Stimulated activated CD4-positive, alpha-beta T cell treated with anti-CD3 and anti-CD28 coated beads, Interleukin-4, amount 100 ng/mL, for 1 hour (primary cell): ENCODE measurements around the gene NMNAT3.

Source experiments
- DNase-seq: peaks from one replicate; pipeline ENCODE4 v3.0.0-alpha.2; 2020

Gene NMNAT3

DNA sequence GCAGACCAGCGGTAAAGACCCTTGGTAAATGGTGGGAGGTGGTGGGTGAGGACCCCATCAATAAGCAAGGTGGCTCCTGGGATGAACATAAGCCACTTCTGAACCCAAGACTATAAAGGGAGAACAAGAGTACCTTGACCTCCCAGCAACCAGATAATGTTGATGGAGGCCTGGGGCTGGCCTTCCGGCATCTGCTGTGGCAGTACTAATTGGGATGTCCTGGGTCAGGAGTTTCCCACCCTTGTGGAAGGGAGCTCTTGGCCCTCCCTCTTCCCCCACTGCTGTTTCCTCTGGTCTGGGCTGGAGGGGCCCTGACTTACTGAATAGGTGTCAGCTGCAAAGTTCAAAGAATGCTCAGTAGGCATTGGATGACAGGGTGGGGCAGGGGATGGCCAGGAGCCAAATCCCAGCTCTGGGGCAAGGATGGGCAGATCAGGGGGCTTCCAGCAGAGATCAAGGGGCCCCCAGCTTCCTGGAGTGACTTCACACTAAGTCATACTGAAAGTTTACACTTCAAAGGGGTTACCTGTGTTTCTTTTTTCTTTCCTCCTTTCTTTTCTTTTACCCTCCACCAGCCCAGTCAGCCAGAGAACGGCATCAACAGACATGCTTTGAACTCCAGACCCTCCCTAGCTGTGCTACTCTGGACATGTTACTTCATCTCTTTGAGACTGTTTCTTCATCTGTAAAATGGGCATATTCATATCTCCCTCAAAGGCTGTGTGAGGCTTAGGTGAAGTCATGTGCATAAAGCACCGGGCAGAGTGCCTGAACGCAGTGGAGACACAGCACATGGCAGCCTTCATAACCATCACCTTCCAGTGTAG, 139.8 kb downstream of the NMNAT3 start:
- DNase-seq = no peak

GRCh38 chr3:139537361-139537760, 140.4 kb downstream of the NMNAT3 start:
- DNase-seq = no peak

GRCh38 chr3:139534992-139535879, 142.5 kb downstream of the NMNAT3 start:
- DNase-seq = no peak

DNA sequence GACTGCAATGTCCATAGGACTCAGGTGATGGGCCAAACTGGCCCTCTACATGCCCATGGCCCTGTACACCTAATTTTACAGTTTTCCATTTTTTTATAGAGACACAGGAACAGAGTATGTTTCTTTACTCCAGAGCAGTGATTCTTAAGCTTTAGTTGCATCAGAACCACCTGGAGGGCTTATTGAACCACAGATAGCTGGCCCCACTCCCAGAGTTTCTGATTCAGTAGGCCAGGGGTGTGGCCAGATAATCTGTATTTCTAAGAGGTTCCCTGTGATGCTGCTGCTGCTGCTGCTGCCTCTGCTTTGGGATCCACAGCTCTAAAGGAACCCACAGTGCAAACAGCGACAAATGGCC, 143.3 kb downstream of the NMNAT3 start:
- no peak for DNase-seq

DNA sequence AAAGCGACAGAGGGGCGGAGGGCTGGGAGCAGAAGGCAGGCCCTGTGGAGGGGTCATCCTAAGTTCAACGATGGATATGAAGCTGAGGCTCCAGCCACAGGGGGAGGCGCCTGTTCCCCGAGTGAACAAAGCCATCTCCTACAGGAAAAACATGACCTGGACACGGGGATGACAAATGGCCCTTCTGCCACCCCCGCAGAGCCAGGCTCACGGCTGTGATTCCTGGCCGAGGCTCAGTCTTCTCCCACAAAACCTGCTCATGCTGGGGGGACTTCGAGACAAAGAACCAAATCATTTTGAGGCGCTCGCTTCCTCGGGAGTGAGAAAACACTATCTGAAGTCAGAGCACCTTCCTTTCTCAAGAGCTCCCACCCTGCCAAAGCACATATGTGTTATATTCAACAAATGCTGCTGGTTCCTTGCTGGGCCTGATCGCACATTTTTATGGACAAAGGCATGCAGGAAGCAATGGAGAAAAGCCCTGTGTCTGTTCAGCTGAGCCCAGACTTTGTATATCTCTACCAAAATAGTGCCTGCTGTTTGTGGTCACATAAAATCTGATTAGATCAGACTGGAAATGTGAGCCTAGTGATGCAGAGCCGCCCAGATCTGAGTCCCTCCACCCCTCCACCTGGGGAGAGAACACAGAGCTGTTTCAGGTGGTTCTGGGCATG, 143.9 kb downstream of the NMNAT3 start:
- no peak for DNase-seq

DNA sequence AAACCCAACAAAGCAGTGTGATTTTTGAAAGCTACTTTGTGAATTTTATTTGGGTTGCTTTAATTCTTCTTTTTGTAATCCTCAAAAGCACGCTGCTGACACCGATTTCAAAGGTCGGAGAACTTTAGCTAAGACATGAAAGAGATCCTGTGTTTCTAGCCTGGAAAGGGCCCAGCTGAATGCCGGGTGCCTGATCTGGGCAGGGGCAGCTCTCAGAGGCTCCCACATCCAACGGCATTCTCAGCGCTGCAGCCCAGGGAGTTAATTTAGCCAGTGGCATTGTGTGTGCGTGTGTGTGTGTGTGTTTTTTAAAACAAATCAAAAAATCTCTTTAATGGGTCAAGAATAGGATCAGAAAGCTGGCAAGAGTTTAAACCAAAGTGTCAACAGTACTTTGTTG, 144.8 kb downstream of the NMNAT3 start:
- DNase-seq = no peak

- no peak for DNase-seq
Measured at GRCh38 chr3:139530717-139531116, 147.1 kb downstream of the NMNAT3 start.

DNA sequence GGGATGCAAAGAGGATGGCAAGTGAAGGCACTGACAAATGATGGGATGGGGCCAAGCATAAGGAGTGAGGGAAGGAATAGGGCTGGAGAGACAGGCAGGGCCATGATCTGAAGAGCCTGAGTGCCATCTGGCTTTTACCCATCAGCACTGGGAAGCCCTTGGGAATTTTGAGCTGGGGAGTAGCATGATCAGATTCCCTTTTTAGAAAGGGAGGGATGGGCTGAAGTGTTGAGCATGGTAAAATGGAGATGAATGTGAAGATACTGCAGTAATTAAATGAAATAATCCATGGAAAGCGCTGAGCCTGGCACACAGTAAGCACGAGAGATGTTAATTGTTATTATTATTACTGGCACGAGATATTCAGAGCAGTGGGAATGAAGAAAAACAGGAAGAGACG, 148.1 kb downstream of the NMNAT3 start:
- no peak for DNase-seq

GRCh38 chr3:139528924-139529323, 148.8 kb downstream of the NMNAT3 start:
- no peak for DNase-seq

- no peak for DNase-seq
Measured at GRCh38 chr3:139528281-139528680, 149.5 kb downstream of the NMNAT3 start.

GRCh38 chr3:139527265-139527664, 150.5 kb downstream of the NMNAT3 start:
- no peak for DNase-seq

GRCh38 chr3:139526146-139526545, 151.6 kb downstream of the NMNAT3 start:
- no peak for DNase-seq

- no peak for DNase-seq
Measured at GRCh38 chr3:139524841-139525636, 152.7 kb downstream of the NMNAT3 start.

- DNase-seq = no peak
Measured at GRCh38 chr3:139523718-139524117, 154.1 kb downstream of the NMNAT3 start.

DNA sequence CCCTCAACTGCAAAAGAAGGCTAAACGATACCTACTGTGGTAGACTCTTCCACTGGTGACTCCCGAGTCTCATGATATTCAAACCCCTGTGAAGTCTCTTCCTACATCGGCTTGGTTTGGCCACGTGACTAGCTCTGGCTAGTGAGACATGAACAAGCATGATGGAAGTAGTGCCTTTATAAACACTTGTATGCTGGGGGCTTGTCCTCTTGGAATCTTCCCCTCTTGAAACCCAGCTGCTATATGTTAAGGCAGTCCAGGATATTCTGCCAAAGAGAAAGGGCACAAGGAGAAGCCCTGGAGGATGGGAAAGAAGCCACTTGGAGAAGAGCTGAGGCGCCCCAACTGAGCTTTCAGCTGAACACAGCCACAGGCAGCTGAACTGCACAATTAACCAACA, 154.6 kb downstream of the NMNAT3 start:
- no peak for DNase-seq

GRCh38 chr3:139522421-139522820, 155.4 kb downstream of the NMNAT3 start:
- DNase-seq = no peak

DNA sequence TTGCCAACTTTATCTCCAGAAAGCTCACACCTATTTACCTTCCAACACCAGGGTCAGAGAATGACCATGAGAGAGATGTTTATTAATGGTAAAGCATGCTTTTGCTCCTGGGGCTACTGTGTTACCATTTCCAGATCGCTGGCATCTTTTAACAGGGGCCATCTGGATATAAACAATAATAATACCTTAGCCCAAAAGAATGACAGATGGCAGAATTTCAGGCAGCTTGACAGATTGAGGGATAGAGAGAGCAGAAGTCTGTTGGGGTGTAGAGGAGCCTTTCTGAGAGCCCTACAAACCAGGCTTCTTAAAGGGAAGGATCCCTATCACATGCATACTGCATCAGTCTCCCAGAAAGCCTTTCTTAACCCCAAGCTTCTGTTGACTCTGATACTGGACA, 156.0 kb downstream of the NMNAT3 start:
- no peak for DNase-seq

DNA sequence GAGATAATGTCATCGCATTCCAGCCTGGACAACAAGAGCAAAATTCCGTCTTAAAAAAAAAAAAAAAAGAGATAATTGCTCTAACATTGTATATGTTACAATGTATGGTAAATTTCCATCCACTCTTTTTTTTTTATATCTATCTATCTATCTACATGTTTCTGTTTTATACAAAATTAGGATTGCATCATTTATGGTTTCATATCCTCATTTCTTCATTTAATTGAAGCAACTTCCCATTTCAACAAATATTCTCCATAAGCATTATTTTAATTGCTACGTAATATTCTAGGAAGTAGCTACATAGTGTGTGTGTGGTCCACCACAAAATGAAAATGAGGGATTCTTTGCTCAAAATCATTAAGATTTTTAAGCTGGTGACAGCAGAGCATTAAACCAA, 156.6 kb downstream of the NMNAT3 start:
- DNase-seq = no peak

DNA sequence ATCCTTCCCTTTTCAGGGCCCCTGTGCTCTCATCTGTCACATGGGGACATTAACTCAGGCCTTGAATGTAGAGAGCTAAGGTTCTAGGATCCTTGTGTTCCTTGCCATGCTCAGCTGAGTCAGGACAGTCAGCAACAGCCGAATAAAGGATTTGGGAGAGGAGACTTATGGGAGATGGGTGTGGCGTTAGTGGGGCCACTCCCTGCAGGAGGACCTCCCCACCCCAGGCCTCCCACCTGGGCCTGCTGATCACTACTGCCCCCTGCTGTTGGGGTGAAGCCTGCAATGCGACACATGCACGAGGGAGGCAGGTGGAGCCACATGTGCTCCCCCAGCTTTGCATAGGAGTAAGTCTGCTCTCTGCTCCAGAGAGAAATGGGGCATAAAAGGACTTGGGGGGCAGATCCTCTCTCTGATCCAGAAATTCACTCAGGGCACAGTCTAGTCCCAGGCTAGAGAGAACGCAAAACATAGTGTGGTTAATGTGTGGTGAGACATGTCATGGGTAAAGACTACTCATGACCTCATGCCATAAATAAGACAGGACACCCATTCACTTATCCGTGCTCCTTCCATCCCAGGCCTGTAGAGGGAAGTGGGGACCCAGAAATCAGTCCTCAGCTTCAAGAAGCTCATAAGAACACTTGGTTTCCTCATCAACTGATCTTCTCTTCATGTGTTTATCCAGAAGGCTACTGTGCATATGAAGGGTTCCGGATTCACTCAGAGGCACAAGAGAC, 157.6 kb downstream of the NMNAT3 start:
- no peak for DNase-seq

DNA sequence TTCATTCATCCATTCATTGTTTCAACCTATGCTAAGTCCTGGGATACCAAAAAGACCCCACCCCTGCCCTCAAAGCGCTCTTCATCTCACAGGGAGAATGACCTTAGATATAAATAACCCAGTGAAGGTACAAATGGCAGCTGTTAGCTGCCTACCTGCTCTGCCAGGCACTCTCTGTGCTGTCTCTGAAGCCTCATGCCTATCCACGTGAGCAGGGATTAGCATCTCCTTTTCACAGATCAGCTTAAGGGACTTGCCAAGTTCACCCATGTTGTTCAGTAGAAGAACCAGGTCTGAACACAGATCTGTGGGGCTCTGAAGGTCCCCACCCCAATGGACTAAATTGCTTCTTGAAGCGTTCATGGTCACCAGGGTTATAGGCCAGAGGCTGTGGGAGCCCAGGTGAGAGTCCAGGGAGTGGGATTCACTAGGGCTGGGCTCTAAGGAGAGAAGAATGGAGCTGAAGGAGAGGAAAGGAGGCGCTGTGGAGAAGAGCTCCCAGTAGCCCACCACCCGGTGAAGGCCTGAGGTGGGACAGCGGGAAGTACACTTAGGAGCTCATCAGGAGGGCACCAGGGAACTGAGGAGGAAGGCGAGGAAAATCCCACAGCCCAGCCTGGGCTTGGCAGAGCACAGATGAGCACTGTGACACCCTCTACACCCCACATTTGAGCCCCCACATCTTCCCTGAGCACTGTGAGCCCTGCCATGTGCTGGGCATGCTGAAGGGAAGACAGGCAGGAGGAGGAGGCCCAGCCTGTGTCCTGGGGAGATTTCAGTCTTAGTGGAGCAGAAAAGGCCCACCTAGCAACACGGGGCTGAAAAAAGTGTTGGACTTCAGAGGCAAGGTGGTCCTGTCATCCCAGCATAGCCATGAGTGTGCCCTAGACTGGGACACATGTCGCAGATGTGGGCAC, 158.6 kb downstream of the NMNAT3 start:
- DNase-seq = no peak

- DNase-seq = no peak
Measured at GRCh38 chr3:139518306-139518705, 159.5 kb downstream of the NMNAT3 start.
